IMR-90 (cell line): ENCODE results near the gene PTPMT1. TPM values are rescaled to one million over a fixed set of nuclear protein-coding genes. Genes with fewer than 3 reads are reported as not detected.

ENCODE experiments used
- ATAC-seq: fragments of 200-7000 bp; cut with Tn5 transposase; 2 replicates; pipeline ENCODE4 v1.9.1; 2020; ENCODE audit warnings: low read depth, mild to moderate bottlenecking, moderate library complexity
- BruUV-seq: library from RNA; stranded (reverse); fragments of 400-500 nt; replicated peaks from 2 replicates; lab custom pipeline; 2021; lab: Mats Ljungman, UMichigan
- CTCF ChIA-PET: fragments of 300-600 bp; formaldehyde crosslinking; extraction: SDS; loops from one replicate; lab custom pipeline; 2021; ENCODE audit warnings: antibody characterized with exemption; lab: Yijun Ruan, JAX
- POLR2A ChIA-PET: fragments of 300-600 bp; sonication (Branson Sonifier 250); formaldehyde crosslinking; loops from one replicate; lab custom pipeline; 2022; ENCODE audit warnings: antibody characterized with exemption; ENCODE audit not compliant: unreplicated experiment; lab: Charles Lee
- DNase-seq: peaks from one replicate; pipeline ENCODE4 v3.0.0; 2013
- H2AFZ ChIP-seq: replicated peaks from 2 replicates; pipeline ENCODE3; 2013; ENCODE audit warnings: low read length, mild to moderate bottlenecking; ENCODE audit not compliant: poor library complexity
- H2AK5ac ChIP-seq: 2 replicates; pipeline ENCODE4 v1.6.1; 2013; ENCODE audit warnings: low read depth, low read length, inconsistent platforms
- H2AK9ac ChIP-seq: replicated peaks from 2 replicates; pipeline ENCODE3; 2013; ENCODE audit warnings: mild to moderate bottlenecking, low read depth, low read length, moderate library complexity; ENCODE audit not compliant: poor library complexity
- H2BK120ac ChIP-seq: 2 replicates; pipeline ENCODE4 v1.6.1; 2013; ENCODE audit warnings: low read depth, low read length, inconsistent platforms
- H2BK15ac ChIP-seq: 3 replicates; pipeline ENCODE4 v1.6.1; 2013; ENCODE audit warnings: low read depth, low read length, inconsistent platforms
- H2BK20ac ChIP-seq: 2 replicates; pipeline ENCODE4 v1.6.1; 2013; ENCODE audit warnings: low read depth, mild to moderate bottlenecking, inconsistent platforms, low read length, moderate library complexity
- H2BK5ac ChIP-seq: 2 replicates; pipeline ENCODE4 v1.6.1; 2013; ENCODE audit warnings: mild to moderate bottlenecking, low read depth, low read length, inconsistent platforms; ENCODE audit not compliant: poor library complexity, severe bottlenecking
- H3K14ac ChIP-seq: replicated peaks from 2 replicates; pipeline ENCODE4 v1.6.1; 2013; ENCODE audit warnings: low read depth, low read length, inconsistent platforms
- H3K18ac ChIP-seq: 2 replicates; pipeline ENCODE4 v1.6.1; 2013; ENCODE audit warnings: low read depth, low read length, control low read depth
- H3K23ac ChIP-seq: 2 replicates; pipeline ENCODE4 v1.6.1; 2013; ENCODE audit warnings: low read depth, low read length, inconsistent platforms
- H3K27ac ChIP-seq: 2 replicates; pipeline ENCODE4 v1.5.1; 2013; ENCODE audit warnings: mild to moderate bottlenecking, control low read depth, low read length; ENCODE audit not compliant: insufficient read depth
- H3K27me3 ChIP-seq: 2 replicates; pipeline ENCODE4 v1.6.1; 2013; ENCODE audit warnings: low read length; ENCODE audit not compliant: control insufficient read depth, insufficient read depth
- H3K36me3 ChIP-seq: 2 replicates; pipeline ENCODE4 v1.6.1; 2013; ENCODE audit warnings: low read length, mixed read lengths; ENCODE audit not compliant: control insufficient read depth, insufficient read depth
- H3K4ac ChIP-seq: 2 replicates; pipeline ENCODE4 v1.6.1; 2013; ENCODE audit warnings: low read depth, low read length, inconsistent platforms
- H3K4me1 ChIP-seq: 2 replicates; pipeline ENCODE4 v1.6.1; 2013; ENCODE audit warnings: low read length, mixed read lengths; ENCODE audit not compliant: control insufficient read depth, insufficient read depth
- H3K4me2 ChIP-seq: 2 replicates; pipeline ENCODE4 v1.6.1; 2013; ENCODE audit warnings: low read depth, mild to moderate bottlenecking, control low read depth, low read length, moderate library complexity
- H3K4me3 ChIP-seq: 2 replicates; pipeline ENCODE4 v1.5.1; 2013; ENCODE audit warnings: low read depth, mild to moderate bottlenecking, control low read depth, low read length, moderate library complexity; ENCODE audit not compliant: insufficient read depth
- H3K56ac ChIP-seq: 2 replicates; pipeline ENCODE4 v1.6.1; 2013; ENCODE audit warnings: low read length, inconsistent platforms; ENCODE audit not compliant: insufficient read depth; ENCODE audit errors: extremely low read depth
- H3K79me1 ChIP-seq, 2 experiments: 2 replicates each; pipeline ENCODE4 v1.6.1; 2013; ENCODE audit warnings: low read length in 2 of 2, inconsistent platforms in 1 of 2, low read depth in 1 of 2
- H3K9ac ChIP-seq: 2 replicates; pipeline ENCODE4 v1.6.1; 2013; ENCODE audit warnings: low read depth, low read length, control low read depth
- H3K9me1 ChIP-seq: 2 replicates; pipeline ENCODE4 v1.6.1; 2013; ENCODE audit warnings: low read length, inconsistent platforms; ENCODE audit not compliant: insufficient read depth
- H3K9me3 ChIP-seq: 2 replicates; pipeline ENCODE4 v1.6.1; 2013; ENCODE audit warnings: low read length; ENCODE audit not compliant: control insufficient read depth, insufficient read depth
- H4K20me1 ChIP-seq: 2 replicates; pipeline ENCODE4 v1.6.1; 2013; ENCODE audit warnings: low read length, inconsistent platforms; ENCODE audit not compliant: insufficient read depth
- H4K5ac ChIP-seq: 2 replicates; pipeline ENCODE4 v1.6.1; 2013; ENCODE audit warnings: mild to moderate bottlenecking, low read depth, low read length, control low read depth
- H4K8ac ChIP-seq, 2 experiments: 2 replicates each; pipeline ENCODE4 v1.6.1; 2013; ENCODE audit warnings: low read depth in 2 of 2, low read length in 2 of 2, control low read depth in 1 of 2, inconsistent platforms in 1 of 2
- H4K91ac ChIP-seq: 2 replicates; pipeline ENCODE4 v1.6.1; 2013; ENCODE audit warnings: low read depth, low read length, inconsistent platforms; ENCODE audit not compliant: insufficient read depth
- BHLHE40 ChIP-seq: fragments of 150-350 bp; IDR thresholded peaks from 2 replicates; pipeline ENCODE4 v1.6.1; 2016; ENCODE audit warnings: mild to moderate bottlenecking, low read depth, low read length
- FOS ChIP-seq: fragments of 150-350 bp; IDR thresholded peaks from 2 replicates; pipeline ENCODE4 v1.6.1; 2016; ENCODE audit warnings: low read depth, low read length
- MXI1 ChIP-seq: IDR thresholded peaks from 2 replicates; pipeline ENCODE4 v1.6.1; 2012; ENCODE audit warnings: low read depth, mild to moderate bottlenecking, low read length, moderate library complexity, borderline replicate concordance
- NFE2L2 ChIP-seq: fragments of 150-350 bp; IDR thresholded peaks from 2 replicates; pipeline ENCODE4 v1.6.1; 2016; ENCODE audit warnings: low read depth, mild to moderate bottlenecking, low read length
- RAD21 ChIP-seq: IDR thresholded peaks from 2 replicates; pipeline ENCODE4 v1.6.1; 2012; ENCODE audit warnings: low read length, improper control_type of control experiment
- RFX5 ChIP-seq: IDR thresholded peaks from 2 replicates; pipeline ENCODE4 v1.8.0; 2012; ENCODE audit warnings: low read depth, mild to moderate bottlenecking, low read length, moderate library complexity
- WGBS, 2 experiments: methylation state at CpG; one replicate each; pipeline versions ENCODE4 v1.1.5 to v1.1.7; 2013; ENCODE audit warnings: missing lambda C conversion rate in 2 of 2; ENCODE audit not compliant: insufficient read length in 1 of 2; ENCODE audit errors: extremely low coverage in 2 of 2; 5-methylcytosine and 5-hydroxymethylcytosine counted together
- dilution Hi-C: fragments of 300-500 bp; cut with HindIII; formaldehyde crosslinking; loops from one replicate; pipeline ENCODE4 v1.14.3; 2018; ENCODE audit warnings: low sequenced_read_pairs; ENCODE audit not compliant: unreplicated experiment
- in situ Hi-C: fragments of 300-500 bp; cut with MboI; formaldehyde crosslinking; loops from 3 replicates; pipeline ENCODE4 v1.14.3; 2019; ENCODE audit warnings: low sequenced_read_pairs, inconsistent platforms, mixed read lengths
- intact Hi-C: fragments of 100-400 bp; cut with micrococcal nuclease; formaldehyde crosslinking; loops from 2 replicates; pipeline ENCODE4 v1.10.0; 2022
- polyA plus RNA-seq, 3 experiments: library from polyadenylated mRNA; depleted of rRNA; stranded (reverse); fragments of >200 nt; gene quantifications; 2 replicates each; pipeline ENCODE4 v1.2.3, GENCODE V29; 2012; ENCODE audit warnings: low replicate concordance in 1 of 3
- total RNA-seq: library from RNA; depleted of rRNA; stranded (reverse); fragments of >200 nt; gene quantifications from 2 replicates; pipeline ENCODE4 v1.2.3, GENCODE V29; 2012
- TF ChIP-seq, protein P1 (sequence below): fragments of 150-350 bp; IDR thresholded peaks from 2 replicates; pipeline ENCODE4 v1.6.1; 2016; ENCODE audit warnings: low read depth, mild to moderate bottlenecking, low read length, moderate library complexity, borderline replicate concordance

The PTPMT1 gene
- total and polyA plus RNA-seq, 2 of the 4 experiments (the other 2 are of a cell fraction), result 51.6 to 55.0 TPM

DNA sequence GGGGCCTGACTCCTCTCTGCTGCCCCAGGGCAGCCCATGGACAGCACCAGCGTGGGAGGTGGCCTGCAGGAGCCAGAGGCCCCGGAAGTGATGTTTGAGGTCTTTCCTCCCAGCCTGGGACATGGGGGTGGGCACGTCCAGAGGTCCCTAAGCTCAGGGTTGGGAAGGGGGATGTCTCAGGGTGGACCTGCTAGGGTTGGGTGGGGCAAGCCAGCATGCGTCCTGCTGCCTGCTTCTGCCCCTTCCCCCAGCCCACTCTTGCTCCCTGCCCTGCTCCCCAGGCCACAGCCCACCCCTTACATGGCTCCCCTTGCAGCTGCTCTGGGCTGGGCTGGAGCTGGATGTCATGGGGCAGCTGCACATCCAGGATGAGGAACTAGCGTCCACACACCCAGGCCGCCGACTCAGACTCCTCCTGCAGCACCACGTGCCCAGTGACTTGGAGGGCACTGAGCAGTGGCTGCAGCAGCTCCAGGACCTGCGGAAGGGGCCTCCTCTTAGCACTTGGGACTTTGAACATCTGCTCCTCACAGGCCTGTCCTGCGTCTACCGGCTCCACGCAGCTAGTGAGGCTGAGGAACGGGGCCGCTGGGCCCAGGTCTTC is 22.4 kb downstream of the PTPMT1 start:
- Histone ChIP-seq H2AFZ (no peak overlapping the region), H2BK120ac (no peak overlapping the region), H2AK5ac (no peak overlapping the region), H2BK15ac (no peak overlapping the region), H3K9me1 (no peaks in the 10 kb centered on the region), H3K56ac (no peak overlapping the region), H3K9me3 (peaks cover 3% of the 10 kb centered on the region), H3K79me1 (no peaks in the 10 kb centered on the region), H4K8ac (no peak overlapping the region), H3K14ac (no peak overlapping the region), H4K20me1 (no peaks in the 10 kb centered on the region), H4K5ac (no peak overlapping the region), H2BK20ac (no peak overlapping the region), H3K36me3 (peaks cover 18% of the 10 kb centered on the region), H3K4me2 (no peak overlapping the region), H2BK5ac (no peak overlapping the region), H3K18ac (no peak overlapping the region), H3K4me3 (no peak overlapping the region), H3K23ac (no peak overlapping the region), H3K9ac (no peak overlapping the region), H2AK9ac (no peak overlapping the region), H3K27ac (no peak overlapping the region), H3K4me1 (no peaks in the 10 kb centered on the region), H3K27me3 (peaks cover 25% of the 10 kb centered on the region), H3K4ac (no peak overlapping the region), H4K91ac (no peak overlapping the region)
- intact Hi-C loops, result no loop called here
- in situ Hi-C loops, result no loop called here
- WGBS, 2 experiments, result 88% methylated on average over 5 of the region's 14 CpGs; no CpG with 5 or more reads in 1 of the 2 experiments
- DNase-seq (no peak), ATAC-seq (no peak; the same call in 1 of the 2 replicates)
- BruUV-seq, result no TSS peak
- dilution Hi-C loops, result no loop called here
- TF ChIP-seq BHLHE40 (no peak), RAD21 (no peak), MXI1 (no peak), FOS (no peak), NFE2L2 (no peak), RFX5 (no peak)
- TF ChIP-seq, protein P1, sequence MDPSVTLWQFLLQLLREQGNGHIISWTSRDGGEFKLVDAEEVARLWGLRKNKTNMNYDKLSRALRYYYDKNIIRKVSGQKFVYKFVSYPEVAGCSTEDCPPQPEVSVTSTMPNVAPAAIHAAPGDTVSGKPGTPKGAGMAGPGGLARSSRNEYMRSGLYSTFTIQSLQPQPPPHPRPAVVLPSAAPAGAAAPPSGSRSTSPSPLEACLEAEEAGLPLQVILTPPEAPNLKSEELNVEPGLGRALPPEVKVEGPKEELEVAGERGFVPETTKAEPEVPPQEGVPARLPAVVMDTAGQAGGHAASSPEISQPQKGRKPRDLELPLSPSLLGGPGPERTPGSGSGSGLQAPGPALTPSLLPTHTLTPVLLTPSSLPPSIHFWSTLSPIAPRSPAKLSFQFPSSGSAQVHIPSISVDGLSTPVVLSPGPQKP, result no peak
- ChIA-PET POLR2A (no interaction called here), CTCF (no interaction called here)
